Neural progenitor cell (in vitro differentiated cells): ENCODE data around the gene SLC35F3. TPM values are rescaled to one million over a fixed set of nuclear protein-coding genes. Genes with fewer than 3 reads are reported as not detected.

Source experiments
- DNase-seq: peaks from one replicate; pipeline ENCODE4 v3.0.0-alpha.2; 2016; ENCODE audit warnings: low spot score
- H2AFZ ChIP-seq: fragments of 200-600 bp; sonication (generic); replicated peaks from 2 replicates; pipeline ENCODE4 v1.6.1; 2016; ENCODE audit warnings: antibody characterized with exemption
- H3F3A ChIP-seq: fragments of 200-600 bp; sonication (generic); 2 replicates; pipeline ENCODE4 v1.6.1; 2016; ENCODE audit warnings: antibody characterized with exemption, low read depth
- H3K27ac ChIP-seq: fragments of 200-600 bp; sonication (generic); 2 replicates; pipeline ENCODE4 v1.5.1; 2016; ENCODE audit warnings: mild to moderate bottlenecking
- H3K27me3 ChIP-seq: fragments of 200-600 bp; sonication (generic); 2 replicates; pipeline ENCODE4 v1.6.1; 2016; ENCODE audit warnings: mild to moderate bottlenecking, moderate library complexity
- H3K36me3 ChIP-seq: fragments of 200-600 bp; sonication (generic); 2 replicates; pipeline ENCODE4 v1.5.1; 2016
- H3K4me1 ChIP-seq: fragments of 200-600 bp; sonication (generic); 2 replicates; pipeline ENCODE4 v1.6.1; 2016; ENCODE audit warnings: mixed run types
- H3K4me2 ChIP-seq: fragments of 200-600 bp; sonication (generic); 2 replicates; pipeline ENCODE4 v1.6.1; 2016
- H3K4me3 ChIP-seq: fragments of 200-600 bp; sonication (generic); 2 replicates; pipeline ENCODE4 v1.5.1; 2016
- H3K79me2 ChIP-seq: fragments of 200-600 bp; sonication (generic); 2 replicates; pipeline ENCODE4 v1.6.1; 2016; ENCODE audit warnings: low read depth
- H3K9ac ChIP-seq: fragments of 200-600 bp; sonication (generic); 2 replicates; pipeline ENCODE4 v1.6.1; 2016
- H3K9me3 ChIP-seq: fragments of 200-600 bp; sonication (generic); 2 replicates; pipeline ENCODE4 v1.5.1; 2016; ENCODE audit warnings: low read depth
- H4K20me1 ChIP-seq: fragments of 200-600 bp; sonication (generic); 2 replicates; pipeline ENCODE4 v1.6.1; 2016; ENCODE audit warnings: low read depth
- H3K27ac Mint-ChIP-seq: 3 replicates; pipeline ENCODE4 v1.8.0; 2021; ENCODE audit warnings: mixed read lengths
- H3K27me3 Mint-ChIP-seq: 2 replicates; pipeline ENCODE4 v1.8.0; 2022; ENCODE audit warnings: low read depth, mild to moderate bottlenecking, inconsistent platforms, moderate library complexity, mixed read lengths; ENCODE audit not compliant: insufficient read depth
- H3K36me3 Mint-ChIP-seq: 3 replicates; pipeline ENCODE4 v1.8.0; 2021; ENCODE audit warnings: mixed read lengths
- H3K4me1 Mint-ChIP-seq: 3 replicates; pipeline ENCODE4 v1.8.0; 2021; ENCODE audit warnings: mixed read lengths
- H3K4me3 Mint-ChIP-seq: 3 replicates; pipeline ENCODE4 v1.8.0; 2021; ENCODE audit warnings: mild to moderate bottlenecking, moderate library complexity, mixed read lengths
- H3K9me3 Mint-ChIP-seq: 3 replicates; pipeline ENCODE4 v1.8.0; 2020; ENCODE audit warnings: mixed read lengths
- CTCF ChIP-seq: fragments of 200-600 bp; sonication (generic); IDR thresholded peaks from 2 replicates; pipeline ENCODE4 v1.5.1; 2017; ENCODE audit warnings: antibody characterized with exemption, mild to moderate bottlenecking
- EZH2 ChIP-seq: fragments of 200-600 bp; sonication (generic); IDR thresholded peaks from 2 replicates; pipeline ENCODE4 v1.6.1; 2017; ENCODE audit warnings: antibody characterized with exemption, mild to moderate bottlenecking, moderate library complexity
- EZH2phosphoT487 ChIP-seq: fragments of 200-600 bp; sonication (generic); IDR thresholded peaks from 2 replicates; pipeline ENCODE4 v1.6.1; 2017; ENCODE audit warnings: antibody characterized with exemption
- total RNA-seq: library from RNA; depleted of rRNA; stranded (reverse); fragments of >200 nt; gene quantifications from 2 replicates; pipeline ENCODE4 v1.2.3, GENCODE V29; 2015; ENCODE audit warnings: low replicate concordance

The SLC35F3 gene
- total RNA-seq, 1 donor from 2014 or later: 0.79 TPM

GRCh38 chr1:234093107-234093506 is 188.6 kb downstream of the SLC35F3 start:
- H3K9ac ChIP-seq: no peak overlapping the region
- H3K4me1 ChIP-seq: no peaks in the 10 kb centered on the region
- no peak overlapping the region for H2AFZ ChIP-seq
- H3K4me3 ChIP-seq: no peak overlapping the region
- H3K9me3 ChIP-seq: no peaks in the 10 kb centered on the region
- peaks cover 7% of the 10 kb centered on the region for H3K27me3 Mint-ChIP-seq
- H3K4me3 Mint-ChIP-seq: no peak overlapping the region
- TF ChIP-seq EZH2phosphoT487: no peak
- TF ChIP-seq EZH2: no peak
- no peak for TF ChIP-seq CTCF
- no peaks in the 10 kb centered on the region for H3K36me3 Mint-ChIP-seq
- no peak overlapping the region for H3K4me2 ChIP-seq
- H3K27me3 ChIP-seq: no peaks in the 10 kb centered on the region
- peaks cover 6% of the 10 kb centered on the region for H3K9me3 Mint-ChIP-seq
- no peaks in the 10 kb centered on the region for H4K20me1 ChIP-seq
- H3F3A ChIP-seq: no peaks in the 10 kb centered on the region
- peaks cover 15% of the 10 kb centered on the region for H3K4me1 Mint-ChIP-seq
- H3K79me2 ChIP-seq: no peaks in the 10 kb centered on the region
- no peak overlapping the region for H3K27ac ChIP-seq
- no peak for DNase-seq
- H3K27ac Mint-ChIP-seq: peak overlapping the region; percentile 10
- H3K36me3 ChIP-seq: no peaks in the 10 kb centered on the region

- H3K9me3 Mint-ChIP-seq: peaks cover 6% of the 10 kb centered on the region
- Histone ChIP-seq H2AFZ (no peak overlapping the region), H4K20me1 (no peaks in the 10 kb centered on the region), H3K9ac (no peak overlapping the region), H3K27ac (no peak overlapping the region), H3K4me1 (no peaks in the 10 kb centered on the region), H3K36me3 (no peaks in the 10 kb centered on the region), H3F3A (no peaks in the 10 kb centered on the region), H3K4me2 (no peak overlapping the region), H3K79me2 (no peaks in the 10 kb centered on the region), H3K9me3 (no peaks in the 10 kb centered on the region), H3K27me3 (no peaks in the 10 kb centered on the region), H3K4me3 (no peak overlapping the region)
- H3K27ac Mint-ChIP-seq: no peak overlapping the region
- no peaks in the 10 kb centered on the region for H3K36me3 Mint-ChIP-seq
- peaks cover 15% of the 10 kb centered on the region for H3K4me1 Mint-ChIP-seq
- no peak for DNase-seq
- peaks cover 7% of the 10 kb centered on the region for H3K27me3 Mint-ChIP-seq
- H3K4me3 Mint-ChIP-seq: no peak overlapping the region
- TF ChIP-seq CTCF (no peak), EZH2 (no peak), EZH2phosphoT487 (no peak)
Measured at GRCh38 chr1:234093741-234094140, 189.3 kb downstream of the SLC35F3 start.

- Histone ChIP-seq H3F3A (no peaks in the 10 kb centered on the region), H3K9me3 (no peaks in the 10 kb centered on the region), H3K9ac (no peak overlapping the region), H2AFZ (no peak overlapping the region), H3K79me2 (no peaks in the 10 kb centered on the region), H3K27ac (no peak overlapping the region), H3K27me3 (no peaks in the 10 kb centered on the region), H3K36me3 (no peaks in the 10 kb centered on the region), H3K4me3 (no peak overlapping the region), H3K4me1 (no peaks in the 10 kb centered on the region), H3K4me2 (no peak overlapping the region), H4K20me1 (no peaks in the 10 kb centered on the region)
- Mint-ChIP-seq H3K27ac (no peak overlapping the region), H3K4me3 (no peak overlapping the region), H3K27me3 (peaks cover 3% of the 10 kb centered on the region), H3K4me1 (peaks cover 15% of the 10 kb centered on the region), H3K9me3 (peaks cover 6% of the 10 kb centered on the region), H3K36me3 (no peaks in the 10 kb centered on the region)
- no peak for DNase-seq
- no peak for TF ChIP-seq EZH2
- TF ChIP-seq CTCF: no peak
- TF ChIP-seq EZH2phosphoT487: no peak
Measured at GRCh38 chr1:234094172-234094571, 189.7 kb downstream of the SLC35F3 start.
